Kidney (tissue), 14 donors: Measurements from ENCODE around the gene NXNL2. TPM values are rescaled to one million over a fixed set of nuclear protein-coding genes. Genes with fewer than 3 reads are reported as not detected.

Experiments used
- DNase-seq, 5 donors: peaks; one replicate each; pipeline ENCODE4 v3.0.0-alpha.2; 2013 to 2020
- FAIRE-seq: peaks from 2 replicates; lab custom pipeline; 2012; peaks lifted over from hg19 to GRCh38; lab: Jason Lieb, UNC
- H3K27ac ChIP-seq, 2 donors: one replicate each; pipeline ENCODE4 v1.7.0; 2013; ENCODE audit warnings: low read depth in 2 of 2, low read length in 2 of 2, inconsistent platforms in 1 of 2
- H3K27me3 ChIP-seq: one replicate; pipeline ENCODE4 v1.7.1; 2013; ENCODE audit warnings: low read length, inconsistent platforms; ENCODE audit not compliant: control insufficient read depth, insufficient read depth
- H3K36me3 ChIP-seq, 3 donors: one replicate each; pipeline versions ENCODE4 v1.7.0 to v1.7.1; 2013; ENCODE audit warnings: low read length in 3 of 3, control low read depth in 1 of 3, inconsistent platforms in 1 of 3; ENCODE audit not compliant: insufficient read depth in 3 of 3, control insufficient read depth in 2 of 3
- H3K4me1 ChIP-seq, 3 donors: one replicate each; pipeline versions ENCODE4 v1.7.0 to v1.7.1; 2013; ENCODE audit warnings: low read length in 3 of 3, inconsistent platforms in 1 of 3, low read depth in 1 of 3; ENCODE audit not compliant: control insufficient read depth in 2 of 3, insufficient read depth in 2 of 3
- H3K4me3 ChIP-seq, 3 donors: one replicate each; pipeline versions ENCODE4 v1.7.0 to v1.8.1; 2013; ENCODE audit warnings: low read length in 3 of 3, control low read depth in 1 of 3, inconsistent platforms in 1 of 3
- H3K9ac ChIP-seq, 3 donors: one replicate each; pipeline versions ENCODE4 v1.7.0 to v1.7.1; 2013; ENCODE audit warnings: low read length in 3 of 3, control low read depth in 1 of 3, inconsistent platforms in 1 of 3
- H3K9me3 ChIP-seq, 3 donors: one replicate each; pipeline versions ENCODE4 v1.7.0 to v1.7.1; 2013; ENCODE audit warnings: low read length in 3 of 3, control low read depth in 1 of 3, inconsistent platforms in 1 of 3; ENCODE audit not compliant: control insufficient read depth in 2 of 3, insufficient read depth in 1 of 3
- CTCF ChIP-seq: IDR thresholded peaks from 3 replicates; pipeline ENCODE4 v1.5.1; 2012; ENCODE audit warnings: mild to moderate bottlenecking, moderate library complexity, borderline replicate concordance; ENCODE audit not compliant: insufficient read depth; ENCODE audit errors: extremely low read depth
- intact Hi-C: fragments of 100-400 bp; cut with DNase I; formaldehyde crosslinking; loops from one replicate; pipeline ENCODE4 v1.11.1; 2022
- polyA plus RNA-seq: library from polyadenylated mRNA; stranded (reverse); fragments of 350-450 nt; fragmentation: Illumina TruSeq; extraction: RNeasy Lipid Tissue Mini Kit (QIAGEN cat#74804); gene quantifications from one replicate; pipeline ENCODE4 v1.2.3, GENCODE V29; 2014; ENCODE audit warnings: low read depth, low replicate concordance; ENCODE audit not compliant: insufficient read depth
- total RNA-seq: library from RNA; stranded (reverse); fragmentation: NEBNext Ultra II Directional; extraction: Animal tissue kit (Norgen Biotek cat#: 25700); gene quantifications from one replicate; pipeline ENCODE4 v1.2.1, GENCODE V29; 2021
- donor health status: control.
- donor health status: control.
- donor health status: control.
- donor health status: control.
- donor health status: control.
- donor health status: DM: yes; HTN: yes; CAD: no.
- donor health status: Normal renal cell carcinoma (clear cell type).

The NXNL2 gene
- total and polyA plus RNA-seq, 2 donors from 2014 or later = 3.6 to 4.9 TPM

GRCh38 chr9:88511906-88512305 is 23.1 kb upstream of the NXNL2 start:
- FAIRE-seq = no peak
- no peaks in the 10 kb centered on the region for H3K27me3 ChIP-seq
- H3K4me3 ChIP-seq = no peak overlapping the region
- TF ChIP-seq CTCF = no peak
- no peak for DNase-seq
- H3K4me1 ChIP-seq = no peaks in the 10 kb centered on the region
- H3K27ac ChIP-seq = no peak overlapping the region
- H3K9me3 ChIP-seq = peaks cover 0 to 9% (median 0%) of the 10 kb centered on the region in 3 donors
- no peak overlapping the region for H3K9ac ChIP-seq
- H3K36me3 ChIP-seq = no peaks in the 10 kb centered on the region
- intact Hi-C loops = no loop called here

GRCh38 chr9:88514247-88514646 is 20.7 kb upstream of the NXNL2 start:
- no peak for FAIRE-seq
- no peak overlapping the region for H3K4me3 ChIP-seq
- no peak overlapping the region for H3K9ac ChIP-seq
- no peaks in the 10 kb centered on the region for H3K4me1 ChIP-seq
- TF ChIP-seq CTCF = no peak
- H3K36me3 ChIP-seq = no peaks in the 10 kb centered on the region
- peak in 1 of 5 donors; percentile 10 for DNase-seq
- no peaks in the 10 kb centered on the region for H3K27me3 ChIP-seq
- H3K27ac ChIP-seq = no peak overlapping the region
- intact Hi-C loops = no loop called here
- peaks cover 0 to 3% (median 0%) of the 10 kb centered on the region in 3 donors for H3K9me3 ChIP-seq

GRCh38 chr9:88521308-88521707 is 13.7 kb upstream of the NXNL2 start:
- intact Hi-C loops = no loop called here
- H3K9ac ChIP-seq = no peak overlapping the region
- DNase-seq (peak in 1 of 5 donors; percentile 24), FAIRE-seq (no peak)
- H3K27me3 ChIP-seq = no peaks in the 10 kb centered on the region
- no peak for TF ChIP-seq CTCF
- H3K9me3 ChIP-seq = no peaks in the 10 kb centered on the region
- H3K4me1 ChIP-seq = no peaks in the 10 kb centered on the region
- H3K27ac ChIP-seq = no peak overlapping the region
- no peaks in the 10 kb centered on the region for H3K36me3 ChIP-seq
- no peak overlapping the region for H3K4me3 ChIP-seq

GRCh38 chr9:88522360-88522759 is 12.6 kb upstream of the NXNL2 start:
- no peak overlapping the region for H3K9ac ChIP-seq
- FAIRE-seq = no peak
- peak in 1 of 5 donors; percentile 35 for DNase-seq
- intact Hi-C loops = no loop called here
- no peak overlapping the region for H3K27ac ChIP-seq
- no peaks in the 10 kb centered on the region for H3K9me3 ChIP-seq
- TF ChIP-seq CTCF = no peak
- no peaks in the 10 kb centered on the region for H3K4me1 ChIP-seq
- H3K27me3 ChIP-seq = no peaks in the 10 kb centered on the region
- no peaks in the 10 kb centered on the region for H3K36me3 ChIP-seq
- no peak overlapping the region for H3K4me3 ChIP-seq
